Stimulated activated CD4-positive, alpha-beta T cell treated with anti-CD3 and anti-CD28 coated beads, TNF-alpha, amount 100 ng/mL, for 48 hours (primary cell): ENCODE results near the gene LYZL2.
"Not testable (repeated sequence)": the region's sequence is repeated elsewhere in the genome, so short reads cannot be mapped to it uniquely, and the experiment has no call there.

Experiments used
- DNase-seq, 3 donors: peaks; one replicate each; pipeline ENCODE4 v3.0.0-alpha.2; 2020; ENCODE audit warnings: low read depth in 3 of 3

Gene LYZL2

DNA sequence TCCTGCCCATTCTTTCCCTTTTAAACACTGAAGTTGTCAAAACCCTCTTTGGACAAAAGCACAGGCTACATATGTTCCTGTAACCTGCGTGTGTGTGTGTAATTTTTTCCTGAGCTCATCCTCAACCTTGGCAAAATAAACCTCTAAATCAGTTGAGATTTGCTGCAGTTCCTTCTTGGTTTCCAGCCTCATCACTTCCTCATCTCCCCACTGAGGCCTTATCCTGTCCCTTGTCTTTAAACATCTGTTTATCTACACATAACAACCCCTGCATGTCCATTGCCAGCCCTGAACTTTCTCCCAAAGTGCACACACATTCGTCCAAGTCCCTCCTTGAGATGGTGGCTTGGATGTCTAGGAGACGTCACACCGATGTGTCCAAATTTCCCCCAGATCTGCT, 35.5 kb downstream of the LYZL2 start:
- DNase-seq = no peak

DNA sequence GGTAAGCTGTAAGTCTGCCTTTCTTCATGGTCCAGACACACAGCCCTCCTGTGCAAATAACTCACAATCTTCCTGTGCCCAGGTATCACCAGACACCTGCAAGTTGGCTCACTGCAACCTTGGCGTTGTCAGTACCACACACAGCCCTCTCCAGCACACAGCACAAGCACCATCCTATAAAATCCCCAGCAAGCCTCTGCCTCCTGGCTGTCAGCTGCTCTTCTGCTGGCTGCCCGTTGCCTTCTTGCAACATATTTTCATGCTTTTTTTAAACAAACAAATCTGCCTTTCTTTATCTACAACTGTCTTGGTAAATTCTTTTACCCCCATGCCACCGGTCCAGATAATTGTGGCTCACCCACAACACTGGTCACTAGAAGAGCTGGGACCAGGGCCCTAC, 36.8 kb downstream of the LYZL2 start:
- not testable (repeated sequence) for DNase-seq

DNA sequence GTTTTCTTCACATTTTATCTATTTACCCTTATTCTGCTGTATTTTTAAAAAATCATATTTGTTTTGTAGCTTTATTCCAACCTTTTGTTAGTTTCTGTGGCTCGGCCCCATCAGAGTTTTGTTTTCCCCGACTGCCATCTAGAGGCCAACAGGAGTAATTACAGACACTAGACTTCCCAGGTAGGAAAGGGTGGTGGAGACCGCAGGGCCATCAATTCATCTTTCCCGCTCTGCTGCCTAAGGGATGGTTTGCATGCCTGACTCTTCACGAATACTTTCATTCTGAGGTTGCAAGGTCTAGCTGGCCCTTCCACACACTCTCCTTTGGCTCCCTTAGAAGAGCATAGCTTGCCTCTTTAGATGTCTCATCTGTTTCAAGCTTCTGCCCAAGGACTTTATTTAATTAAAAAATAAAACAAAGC, 38.3 kb downstream of the LYZL2 start:
- peak in 2 of 3 donors; percentile 16 to 23 for DNase-seq

- no peak for DNase-seq
Measured at GRCh38 chr10:30589441-30589840, 40.1 kb downstream of the LYZL2 start.

- DNase-seq = no peak
Measured at GRCh38 chr10:30587522-30588031, 42.0 kb downstream of the LYZL2 start.

- DNase-seq = no peak
Measured at GRCh38 chr10:30586828-30587227, 42.7 kb downstream of the LYZL2 start.

- no peak for DNase-seq
Measured at GRCh38 chr10:30583778-30584415, 45.7 kb downstream of the LYZL2 start.

GRCh38 chr10:30581779-30582380, 47.7 kb downstream of the LYZL2 start:
- DNase-seq = no peak

DNA sequence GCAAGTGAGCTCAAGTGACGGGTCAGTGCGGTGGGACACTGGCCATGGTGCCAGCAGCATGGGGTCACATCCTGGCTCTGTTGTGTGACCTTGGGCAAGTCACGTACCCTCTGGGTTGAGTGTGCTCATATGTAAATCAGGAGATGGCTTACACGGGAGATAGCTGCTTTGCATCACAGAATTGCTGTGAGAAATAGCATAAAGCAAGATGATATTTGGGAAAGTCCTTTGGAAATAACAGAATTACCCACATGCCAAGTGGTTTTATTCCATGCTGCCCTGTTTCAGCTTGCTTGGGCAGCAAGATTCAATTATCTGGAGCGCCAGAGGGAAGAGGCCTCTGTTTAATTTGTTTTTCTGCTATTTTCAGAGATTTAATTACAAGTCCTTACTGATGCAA, 48.9 kb downstream of the LYZL2 start:
- DNase-seq = no peak

DNA sequence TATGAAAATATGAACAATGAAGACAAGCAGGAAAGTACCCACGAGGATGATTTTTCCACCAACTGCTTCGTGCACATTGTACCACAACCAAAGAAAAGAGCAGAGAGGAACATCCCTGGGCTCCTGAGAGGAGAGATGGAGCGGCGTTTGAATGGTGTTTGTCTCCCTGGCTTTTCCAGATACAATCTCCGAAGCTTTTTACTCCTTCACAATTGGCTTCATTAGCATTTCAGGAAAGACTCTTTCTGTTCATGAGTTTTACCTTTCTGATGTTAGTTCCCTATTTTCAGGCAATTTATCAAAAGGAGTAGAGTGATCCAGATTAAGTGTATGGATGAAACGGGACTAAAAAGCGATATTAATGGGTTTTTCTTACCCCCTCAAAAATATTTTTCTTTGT, 49.3 kb downstream of the LYZL2 start:
- DNase-seq = no peak

DNA sequence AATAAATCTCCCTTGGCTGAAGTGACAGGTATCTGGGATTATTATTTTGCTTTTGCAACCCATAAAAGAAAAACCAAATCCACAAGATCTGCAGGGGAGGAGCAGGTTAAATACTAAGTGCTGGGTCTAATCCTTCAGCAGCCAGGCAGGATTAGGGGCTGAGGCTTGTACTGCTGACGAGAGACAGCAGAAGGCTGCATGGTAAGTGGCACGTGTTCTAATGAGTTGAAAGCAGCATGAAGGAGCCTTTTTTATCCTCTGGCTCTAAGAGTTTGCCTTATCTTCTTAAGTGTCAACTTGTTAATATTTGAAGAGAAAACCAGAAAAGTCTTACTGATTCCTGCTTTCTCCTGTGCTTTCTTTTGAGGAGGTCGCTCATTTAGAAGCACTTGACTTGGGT, 50.0 kb downstream of the LYZL2 start:
- no peak for DNase-seq

DNA sequence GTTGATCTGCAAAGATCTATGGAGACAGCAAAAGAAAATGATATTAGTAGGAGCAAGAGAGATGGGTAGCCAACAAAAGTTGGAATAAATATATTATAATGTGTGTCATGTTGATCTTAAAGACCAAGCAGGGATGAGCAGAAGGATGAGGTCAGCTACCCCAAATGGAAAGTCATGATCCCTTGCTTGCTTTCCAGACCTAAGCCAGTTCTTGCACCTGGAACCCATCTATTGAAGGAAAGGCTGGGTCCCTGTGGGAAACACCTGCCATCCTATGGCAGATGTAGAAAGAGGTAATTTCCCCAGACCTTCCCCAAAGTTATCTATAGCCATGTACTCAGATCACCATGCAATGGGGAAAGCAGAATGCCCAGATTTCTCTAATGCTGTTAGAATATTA, 52.5 kb downstream of the LYZL2 start:
- no peak for DNase-seq

DNA sequence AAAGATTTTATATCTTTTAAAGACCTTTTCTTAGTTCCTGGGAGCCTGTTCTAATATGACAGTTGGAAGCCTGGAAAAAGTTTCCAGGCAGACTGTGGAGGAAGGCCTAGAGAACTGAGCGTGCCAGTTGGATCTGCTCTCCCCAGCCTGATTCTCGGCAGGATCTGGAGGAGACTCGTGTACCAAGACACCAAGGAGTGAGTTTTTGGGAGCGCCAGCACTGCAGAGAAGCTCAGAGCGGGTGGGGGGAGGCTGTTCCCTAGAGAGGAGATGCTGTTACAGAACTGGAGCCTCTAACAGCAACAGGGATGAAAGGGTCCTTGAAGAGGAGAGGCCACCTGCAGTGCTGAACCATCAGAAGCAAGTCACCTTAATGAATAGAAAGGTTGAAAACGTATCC, 52.9 kb downstream of the LYZL2 start:
- no peak for DNase-seq

GRCh38 chr10:30574432-30574796, 55.1 kb downstream of the LYZL2 start:
- DNase-seq = no peak

GRCh38 chr10:30573721-30574431, 55.7 kb downstream of the LYZL2 start:
- DNase-seq = no peak

DNA sequence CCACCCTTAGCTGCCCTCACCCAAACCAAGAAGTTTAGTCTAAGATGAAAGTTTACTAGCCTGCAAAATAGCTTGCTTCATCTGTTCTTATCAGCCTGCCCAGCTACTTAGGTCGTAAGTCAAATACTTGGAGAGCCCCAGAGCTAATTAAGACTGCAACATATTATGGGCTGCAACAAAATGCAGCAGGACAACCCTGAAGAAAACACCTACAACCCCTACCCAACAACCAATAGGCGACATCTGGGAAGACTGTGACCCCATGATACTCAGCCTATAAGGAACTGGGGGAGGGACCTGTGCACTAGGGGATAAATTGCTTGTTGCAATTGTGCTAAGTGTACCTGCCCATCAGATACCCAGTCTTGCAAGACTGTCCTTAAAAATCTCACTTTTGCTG, 64.1 kb downstream of the LYZL2 start:
- DNase-seq = no peak

- DNase-seq = peak; percentile 4 to 38 (median 19)
Measured at GRCh38 chr10:30562787-30563186, 66.8 kb downstream of the LYZL2 start.
